ENCODE measurements around the gene CSRNP2. TPM values are rescaled to one million over a fixed set of nuclear protein-coding genes. Genes with fewer than 3 reads are reported as not detected.
A peak's percentile ranks its signal among the peaks of the same experiment; 100 is the strongest.

The CSRNP2 gene
- total and polyA plus RNA-seq, 2 of the 13 experiments (the other 11 are each of a cell fraction or from before 2014, with no cell fraction given): 4.8 to 7.3 TPM

GRCh38 chr12:51083126-51083833, at the start of gene CSRNP2 (continued):
- TF ChIP-seq ZNF350 (CRISPR knock-in tag; IDR thresholded peaks at IDR 0.05; ENCODE audit: borderline replicate concordance, low read depth): peak; percentile 38; the same call in 1 of the 2 replicates
- no peak; the same call in 1 of the 2 replicates for TF ChIP-seq ZNF264 (CRISPR knock-in tag; IDR thresholded peaks at IDR 0.05)
- peak; percentile 29 for TF ChIP-seq TEAD3 (CRISPR knock-in tag; optimal IDR thresholded peaks at IDR 0.05; ENCODE audit: borderline replicate concordance)
- peak; percentile 89 for TF ChIP-seq TBX2 (CRISPR knock-in tag; IDR thresholded peaks at IDR 0.05; ENCODE audit: borderline replicate concordance)
- TF ChIP-seq ZNF709 (CRISPR knock-in tag; IDR thresholded peaks at IDR 0.05): peak; percentile 63; the same call in 1 of the 2 replicates
- TF ChIP-seq FOXK2 (IDR thresholded peaks at IDR 0.05): no peak
- TF ChIP-seq KIAA2018 (CRISPR knock-in tag; IDR thresholded peaks at IDR 0.05; ENCODE audit: borderline replicate concordance): peak; percentile 49; the same call in 1 of the 2 replicates
- TF ChIP-seq ZNF609 (CRISPR knock-in tag; IDR thresholded peaks at IDR 0.05; ENCODE audit: borderline replicate concordance): no peak
- TF ChIP-seq PHB2 (IDR thresholded peaks at IDR 0.05; ENCODE audit: partially characterized antibody): no peak
- TF ChIP-seq SMAD9 (CRISPR knock-in tag; IDR thresholded peaks at IDR 0.05): 0 out of 2 replicates have a peak, but pooled peaks have one; percentile 60
- peak; percentile 40; the same call in 1 of the 2 replicates for TF ChIP-seq MXD1 (CRISPR knock-in tag; IDR thresholded peaks at IDR 0.05)
- no peak for TF ChIP-seq ZNF775 (CRISPR knock-in tag; IDR thresholded peaks at IDR 0.05; ENCODE audit: borderline replicate concordance)
- peak; percentile 64; the same call in 1 of the 2 replicates for TF ChIP-seq ZNF580 (CRISPR knock-in tag; IDR thresholded peaks at IDR 0.05; ENCODE audit: borderline replicate concordance, low read depth)

All from HepG2 (cell line).